ENCODE data around the gene ATP8A2. TPM values are rescaled to one million over a fixed set of nuclear protein-coding genes. Genes with fewer than 3 reads are reported as not detected.
"Not testable (repeated sequence)": the region's sequence is repeated elsewhere in the genome, so short reads cannot be mapped to it uniquely, and the experiment has no call there.

The ATP8A2 gene
- total and polyA plus RNA-seq, 7 donors: under 0.01 to 2.2 (median 1.2) TPM; not detected in 1

DNA sequence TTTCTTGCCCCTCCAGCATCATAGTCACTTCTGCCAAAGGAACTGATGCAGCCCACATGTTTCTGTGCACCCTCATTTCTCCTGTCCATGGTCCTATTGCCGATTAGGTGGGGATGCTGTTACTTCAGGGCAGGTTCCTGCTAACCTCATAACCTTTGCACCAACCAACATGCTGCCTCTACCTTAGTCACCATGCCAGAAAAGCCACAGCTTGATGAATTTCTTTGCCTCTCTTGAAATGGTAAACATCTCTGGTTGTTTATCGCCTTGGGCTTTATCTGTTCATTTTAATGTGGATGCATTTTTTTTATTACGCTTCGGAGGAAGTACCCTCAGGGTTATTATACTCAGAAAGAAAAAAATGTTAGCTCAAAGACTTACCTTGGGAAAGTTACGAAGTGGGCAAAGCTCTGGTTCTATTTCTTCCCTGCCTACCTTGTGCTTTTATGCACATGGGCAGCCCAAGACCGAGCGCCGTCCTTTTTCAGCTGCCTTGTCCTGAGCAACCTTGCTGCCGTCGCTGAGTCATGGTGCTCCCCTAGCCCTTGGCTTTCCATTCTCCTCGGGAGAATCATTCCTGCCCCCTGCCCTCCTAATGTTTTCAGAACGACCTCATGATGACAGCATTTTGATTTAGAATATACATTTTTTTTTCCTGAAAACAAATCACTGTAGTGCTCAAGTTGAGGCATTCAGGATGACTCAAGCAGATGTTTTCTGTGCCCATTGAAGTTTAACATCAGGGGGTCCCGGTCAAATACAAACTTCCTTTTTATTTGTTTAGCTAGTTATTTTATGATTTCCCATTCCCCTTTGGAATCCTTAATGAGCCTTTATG is 400.1 kb downstream of the ATP8A2 start:
- no peaks in the 10 kb centered on the region for H3K27me3 ChIP-seq
- H3K4me3 ChIP-seq: no peak overlapping the region
- intact Hi-C loops (cut with DNase I): no loop called here
- H3K36me3 ChIP-seq: no peaks in the 10 kb centered on the region
- no peaks in the 10 kb centered on the region for H3K4me1 ChIP-seq
- no peaks in the 10 kb centered on the region for H3K9me3 ChIP-seq
- DNase-seq: no peak
- no peak overlapping the region for H3K27ac ChIP-seq
- TF ChIP-seq CTCF (IDR thresholded peaks at IDR 0.05) (no peak), POLR2A (IDR thresholded peaks at IDR 0.05) (no peak), EP300 (IDR thresholded peaks at IDR 0.05) (no peak), POLR2AphosphoS5 (IDR thresholded peaks at IDR 0.05) (no peak)
- WGBS, 2 donors: 68 to 74% methylated on average over 13 of the region's 13 CpGs

DNA sequence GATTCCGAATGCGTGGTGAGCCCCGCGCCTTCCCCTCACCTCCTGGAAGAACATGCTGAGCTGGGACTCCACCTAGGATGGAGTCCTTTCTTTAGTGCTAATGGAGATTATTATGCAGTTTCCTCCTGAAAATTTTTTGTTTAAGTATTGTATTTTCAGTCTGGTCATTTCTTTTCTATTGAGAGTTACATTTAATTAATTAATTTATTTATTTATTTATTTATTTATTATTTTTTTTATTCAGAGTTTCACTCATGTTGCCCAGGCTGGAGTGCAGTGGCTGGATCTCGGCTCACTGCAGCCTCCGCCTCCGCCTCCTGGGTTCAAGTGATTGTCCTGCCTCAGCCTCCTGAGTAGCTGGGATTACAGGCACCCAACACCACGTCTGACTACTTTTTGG is 400.8 kb downstream of the ATP8A2 start:
- 91 to 96% methylated on average over 8 of the region's 8 CpGs for WGBS, 2 donors
- H3K9me3 ChIP-seq; H3K36me3 ChIP-seq; H3K27ac ChIP-seq; intact Hi-C loops (cut with DNase I); H3K4me1 ChIP-seq; DNase-seq; H3K27me3 ChIP-seq; H3K4me3 ChIP-seq: not testable (repeated sequence)

DNA sequence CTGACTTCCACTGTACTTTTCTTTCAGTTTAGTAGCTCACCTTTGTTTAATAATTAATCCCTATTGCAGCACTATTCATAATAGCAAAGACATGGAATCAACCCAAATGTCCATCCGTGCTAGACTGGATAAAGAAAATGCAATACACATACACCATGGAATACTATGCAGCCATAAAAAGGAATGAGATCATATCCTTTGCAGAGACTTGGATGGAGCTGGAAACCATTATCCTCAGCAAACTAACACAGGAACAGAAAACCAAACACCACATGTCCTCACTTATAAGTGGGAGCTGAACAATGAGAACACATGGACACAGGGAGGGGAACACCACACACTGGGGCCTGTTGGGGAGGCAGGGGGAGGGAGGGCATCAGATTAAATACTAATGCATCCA is 402.3 kb downstream of the ATP8A2 start:
- intact Hi-C loops (cut with DNase I); H3K4me3 ChIP-seq; H3K27me3 ChIP-seq; DNase-seq; H3K27ac ChIP-seq; H3K36me3 ChIP-seq; H3K9me3 ChIP-seq; H3K4me1 ChIP-seq: not testable (repeated sequence)
- WGBS, 2 donors: 24 to 72% methylated on average over 1 of the region's 1 CpG

DNA sequence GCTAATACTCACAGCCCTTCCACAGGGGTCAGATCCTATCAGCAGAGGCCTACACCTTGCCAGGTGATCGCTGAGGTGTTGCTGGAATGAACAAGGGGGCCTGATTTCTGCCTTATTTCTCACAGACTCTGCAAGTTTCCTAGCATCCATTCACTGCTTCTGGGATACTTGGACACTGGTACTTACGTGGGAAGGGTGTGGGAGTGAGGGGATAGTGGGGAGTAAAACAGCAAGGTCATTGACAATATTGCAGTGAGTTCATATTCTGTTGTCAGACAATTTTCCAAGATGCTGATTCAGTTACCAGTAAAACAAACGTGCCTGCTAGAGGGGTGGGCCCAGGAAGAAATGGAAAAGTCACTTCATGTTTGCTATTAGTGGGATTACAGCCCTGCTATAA is 403.5 kb downstream of the ATP8A2 start:
- no peak for TF ChIP-seq CTCF (IDR thresholded peaks at IDR 0.05)
- TF ChIP-seq POLR2AphosphoS5 (IDR thresholded peaks at IDR 0.05): no peak
- no peak for TF ChIP-seq POLR2A (IDR thresholded peaks at IDR 0.05)
- TF ChIP-seq EP300 (IDR thresholded peaks at IDR 0.05): no peak
- no peak overlapping the region for H3K27ac ChIP-seq
- no peaks in the 10 kb centered on the region for H3K4me1 ChIP-seq
- WGBS, 2 donors: 57 to 72% methylated on average over 3 of the region's 3 CpGs
- DNase-seq: no peak
- H3K4me3 ChIP-seq: no peak overlapping the region
- no peaks in the 10 kb centered on the region for H3K36me3 ChIP-seq
- intact Hi-C loops (cut with DNase I): no loop called here
- H3K9me3 ChIP-seq: no peaks in the 10 kb centered on the region
- H3K27me3 ChIP-seq: no peaks in the 10 kb centered on the region

DNA sequence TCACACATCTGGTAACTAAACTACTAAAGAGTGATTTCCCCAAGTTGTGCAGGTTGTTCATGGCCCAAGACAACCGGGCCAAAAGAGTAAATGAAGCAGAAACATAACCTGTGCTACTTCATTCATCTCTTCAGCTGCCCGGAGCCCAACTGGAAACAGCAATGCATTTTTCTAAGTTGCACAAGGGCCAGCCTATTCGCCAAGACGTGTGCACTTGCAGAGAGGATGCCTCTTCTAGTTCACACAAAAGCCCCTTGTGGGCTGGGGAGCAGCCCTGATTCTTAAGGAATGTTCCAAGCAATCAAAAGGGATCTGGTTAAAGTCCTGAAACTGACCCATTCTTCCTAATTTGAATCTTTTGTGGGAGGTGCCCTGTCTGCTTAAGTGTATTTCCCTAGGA is 404.2 kb downstream of the ATP8A2 start:
- 84 to 91% methylated on average over 4 of the region's 4 CpGs for WGBS, 2 donors
- Histone ChIP-seq H3K27ac (no peak overlapping the region), H3K4me1 (no peaks in the 10 kb centered on the region), H3K9me3 (no peaks in the 10 kb centered on the region), H3K4me3 (no peak overlapping the region), H3K27me3 (no peaks in the 10 kb centered on the region), H3K36me3 (no peaks in the 10 kb centered on the region)
- intact Hi-C loops (cut with DNase I): no loop called here
- DNase-seq: no peak
- TF ChIP-seq EP300 (IDR thresholded peaks at IDR 0.05) (no peak), POLR2A (IDR thresholded peaks at IDR 0.05) (no peak), POLR2AphosphoS5 (IDR thresholded peaks at IDR 0.05) (no peak), CTCF (IDR thresholded peaks at IDR 0.05) (no peak)

GRCh38 chr13:25776722-25777121 is 404.9 kb downstream of the ATP8A2 start:
- TF ChIP-seq CTCF (IDR thresholded peaks at IDR 0.05): no peak
- TF ChIP-seq EP300 (IDR thresholded peaks at IDR 0.05): no peak
- TF ChIP-seq POLR2A (IDR thresholded peaks at IDR 0.05): no peak
- TF ChIP-seq POLR2AphosphoS5 (IDR thresholded peaks at IDR 0.05): no peak
- Histone ChIP-seq H3K27ac (no peak overlapping the region), H3K36me3 (no peaks in the 10 kb centered on the region), H3K9me3 (no peaks in the 10 kb centered on the region), H3K27me3 (no peaks in the 10 kb centered on the region), H3K4me3 (no peak overlapping the region), H3K4me1 (no peaks in the 10 kb centered on the region)
- intact Hi-C loops (cut with DNase I): no loop called here
- DNase-seq: no peak
- 77 to 84% methylated on average over 7 of the region's 7 CpGs for whole genome bisulfite sequencing, 2 donors
